GM12872 (cell line): ENCODE data around the gene LRRC37B.
A peak's percentile ranks its signal among the peaks of the same experiment; 100 is the strongest.

Experiments
- CTCF ChIP-seq: IDR thresholded peaks from 3 replicates; pipeline ENCODE4 v1.5.1; 2011; ENCODE audit warnings: low read depth, mild to moderate bottlenecking, low read length, moderate library complexity; ENCODE audit not compliant: insufficient read depth

The LRRC37B gene

GRCh38 chr17:32016231-32016630 is 9.0 kb downstream of the LRRC37B start:
- no peak for TF ChIP-seq CTCF

- no peak for TF ChIP-seq CTCF
Measured at GRCh38 chr17:32019228-32019627, 12.0 kb downstream of the LRRC37B start.

- no peak for TF ChIP-seq CTCF
Measured at GRCh38 chr17:32020943-32021614, 13.9 kb downstream of the LRRC37B start.

GRCh38 chr17:32021615-32021955 is 14.4 kb downstream of the LRRC37B start:
- no peak for TF ChIP-seq CTCF

GRCh38 chr17:32033223-32033622 is 26.0 kb downstream of the LRRC37B start:
- no peak for TF ChIP-seq CTCF

- peak; percentile 33 for TF ChIP-seq CTCF
Measured at GRCh38 chr17:32066863-32067642, 59.9 kb downstream of the LRRC37B start.

- no peak for TF ChIP-seq CTCF
Measured at GRCh38 chr17:32099686-32100085, 92.5 kb downstream of the LRRC37B start.
